Measurements from ENCODE around the gene ANKRD13A.

The ANKRD13A gene

GRCh38 chr12:109998904-109999648 is at the start of gene ANKRD13A:
ANKRD13A (plus strand) TSS chr12:109999430; CDS start chr12:109999689, 259 bp downstream.
- peak; percentile 55 to 83 for DNase-seq (ENCODE audit: low read depth in 2 of 2)

- DNase-seq (ENCODE audit: low read depth in 2 of 2), result no peak
Observed at GRCh38 chr12:109950625-109951024, 48.6 kb upstream of the ANKRD13A start.

DNA sequence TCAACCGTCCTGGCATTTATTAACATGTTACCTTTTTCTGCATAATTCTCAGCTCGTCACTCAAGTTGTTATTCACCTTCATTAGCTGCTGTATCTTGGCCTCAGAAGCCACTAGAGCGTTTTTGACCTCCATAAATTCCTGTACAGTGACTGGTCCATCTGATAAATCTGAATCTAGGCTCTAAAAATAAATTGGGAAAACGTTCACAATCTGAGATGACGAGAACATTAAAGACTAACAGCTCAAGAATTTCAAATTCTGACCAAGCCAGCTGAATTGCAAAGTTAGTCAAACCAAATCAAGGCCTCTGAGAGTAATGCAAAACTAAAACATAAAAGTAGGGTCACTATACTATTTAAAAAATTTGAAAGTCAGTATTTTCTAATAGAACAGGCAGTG is 48.1 kb upstream of the ANKRD13A start:
- no peak for DNase-seq (ENCODE audit: low read depth in 2 of 2)

DNA sequence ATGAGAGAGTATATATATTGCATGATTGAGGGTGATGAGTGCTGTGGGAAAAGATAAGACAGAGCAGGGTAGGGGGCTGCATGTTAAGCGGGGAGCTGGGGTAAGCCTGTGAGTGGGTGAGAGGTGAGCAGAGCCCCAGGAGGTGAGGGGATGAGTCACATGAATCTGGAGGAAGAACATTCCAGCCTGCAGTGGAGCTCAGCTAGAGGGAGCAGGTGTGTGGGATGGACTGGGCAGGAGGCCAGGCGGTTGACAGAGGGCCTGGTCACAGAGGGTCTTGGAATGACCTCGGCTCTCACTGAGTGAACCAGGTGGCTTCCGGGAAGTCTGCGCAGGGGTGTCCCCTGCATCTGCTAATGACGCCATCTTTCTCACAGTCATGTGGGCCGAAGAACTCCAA is 47.5 kb upstream of the ANKRD13A start:
- DNase-seq (ENCODE audit: low read depth in 2 of 2), result no peak

DNA sequence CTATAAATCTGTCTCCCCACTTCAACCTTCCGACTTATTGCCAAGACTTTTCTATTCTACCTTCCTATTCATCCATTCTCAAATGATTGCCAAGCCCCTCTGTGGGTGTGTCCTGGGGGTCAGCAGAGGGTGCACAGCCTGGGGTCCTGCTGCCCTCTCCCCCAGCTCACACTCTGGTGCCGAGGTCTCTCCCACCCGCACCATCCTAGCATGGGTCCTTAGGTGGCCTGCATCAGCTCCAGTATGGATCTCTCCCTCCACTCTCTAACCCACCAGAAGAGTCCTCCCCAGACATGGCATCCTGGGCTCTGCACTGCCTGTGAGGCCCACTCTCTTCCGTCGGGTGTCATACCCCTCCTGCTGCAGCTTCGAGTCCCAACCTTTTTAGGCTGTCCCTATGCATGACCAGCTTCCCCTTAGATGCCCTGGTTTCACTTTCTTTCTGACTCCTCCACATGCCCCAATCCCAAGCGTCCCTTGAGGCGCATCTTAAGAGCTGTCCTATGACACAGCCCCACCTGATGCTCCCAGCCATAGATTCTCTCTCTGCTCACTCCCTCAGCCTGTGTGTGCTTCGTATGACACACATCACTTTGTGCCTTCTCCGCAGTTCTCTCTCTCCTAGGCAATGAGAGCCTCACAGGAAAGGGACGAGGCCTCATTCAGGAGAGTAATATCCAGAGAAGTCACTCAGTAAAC is 46.9 kb upstream of the ANKRD13A start:
- DNase-seq (ENCODE audit: low read depth in 2 of 2), result no peak

GRCh38 chr12:109952873-109953272 is 46.4 kb upstream of the ANKRD13A start:
- DNase-seq (ENCODE audit: low read depth in 2 of 2), result no peak

GRCh38 chr12:109953656-109954055 is 45.6 kb upstream of the ANKRD13A start:
- DNase-seq (ENCODE audit: low read depth in 2 of 2), result no peak

DNA sequence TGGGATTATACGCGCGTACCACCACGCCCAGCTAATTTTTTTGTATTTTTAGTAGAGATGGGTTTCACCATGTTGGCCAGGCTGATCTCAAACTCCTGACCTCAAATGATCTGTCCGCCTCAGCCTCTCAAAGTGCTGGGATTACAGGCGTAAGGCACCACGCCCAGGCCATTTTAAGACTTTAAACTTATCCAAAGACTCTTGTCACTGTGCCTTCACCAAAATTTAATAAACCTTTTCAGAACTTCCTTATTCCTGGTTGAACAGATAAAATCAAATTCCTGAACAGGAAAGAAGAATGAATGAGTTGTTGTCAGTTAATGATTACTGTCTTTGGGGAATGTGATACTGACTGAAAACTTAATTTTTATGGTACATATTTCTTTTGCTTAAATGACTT is 40.9 kb upstream of the ANKRD13A start:
- no peak for DNase-seq (ENCODE audit: low read depth in 2 of 2)

DNA sequence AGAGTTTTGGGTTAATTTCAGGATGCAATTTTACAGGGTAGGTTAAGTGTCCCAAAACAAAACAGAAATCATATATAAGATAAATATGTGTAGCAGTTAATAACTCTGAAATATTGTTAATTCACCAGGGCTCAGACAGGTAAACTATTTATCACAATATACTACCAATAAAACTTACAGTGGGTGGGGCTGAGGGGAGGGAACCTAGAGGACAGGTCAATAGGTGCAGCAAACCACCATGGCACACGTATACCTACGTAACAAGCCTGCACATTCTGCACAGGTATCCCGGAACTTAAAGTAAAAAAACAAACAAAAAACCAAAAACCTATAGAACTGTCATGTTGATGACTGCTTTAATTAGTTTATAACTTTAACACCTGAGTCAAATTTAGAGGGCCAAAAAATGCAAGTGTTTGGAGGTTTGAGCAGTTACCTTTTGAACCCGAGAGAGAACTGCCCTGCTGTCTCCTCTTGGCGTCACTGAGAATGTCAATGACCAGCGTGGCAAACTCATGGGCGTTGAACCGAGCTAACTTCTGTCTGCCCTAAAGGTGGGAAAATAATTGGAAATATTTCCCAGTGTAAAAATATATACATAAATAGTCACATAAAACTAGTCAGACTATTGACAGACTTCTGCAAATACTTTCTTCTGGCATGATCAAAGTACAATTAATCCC is 39.7 kb upstream of the ANKRD13A start:
- no peak for DNase-seq (ENCODE audit: low read depth in 2 of 2)

DNA sequence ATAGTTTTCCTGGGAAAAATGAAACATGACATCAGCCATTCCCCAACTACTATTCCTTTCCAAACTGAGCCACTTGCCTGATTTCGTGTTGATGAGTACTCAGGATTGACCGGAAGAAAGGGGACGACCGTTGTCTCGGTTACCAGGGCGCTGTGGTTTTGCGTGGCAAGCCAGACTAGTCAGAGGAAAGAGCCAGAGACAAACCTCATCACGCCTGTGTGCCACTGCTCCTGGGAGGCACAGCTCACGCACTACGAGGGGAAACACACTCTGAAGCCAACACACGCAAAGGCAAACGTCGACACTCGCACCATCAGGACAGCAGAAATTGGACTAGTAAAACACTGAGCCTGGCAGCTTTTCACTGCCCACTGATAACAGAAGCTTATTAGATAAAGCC is 38.0 kb upstream of the ANKRD13A start:
- no peak for DNase-seq (ENCODE audit: low read depth in 2 of 2)

DNA sequence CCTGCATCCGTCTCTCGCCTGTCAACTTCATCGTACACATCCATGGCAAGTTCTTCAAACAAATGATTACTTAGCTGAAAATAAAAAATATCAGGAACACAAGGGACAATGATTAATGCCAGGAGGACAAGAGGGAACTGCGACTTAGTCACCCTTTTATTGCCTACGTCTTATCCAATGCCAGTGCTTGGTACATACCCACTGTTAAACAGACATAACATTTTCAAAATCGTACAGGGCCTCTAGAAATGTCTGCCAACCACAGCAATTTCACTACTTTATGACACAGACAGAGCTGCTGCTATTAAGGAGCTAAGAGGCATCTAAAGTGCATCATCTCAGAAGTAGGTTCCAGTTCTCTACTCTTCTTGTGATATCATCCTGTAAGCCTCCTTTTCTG is 37.6 kb upstream of the ANKRD13A start:
- DNase-seq (ENCODE audit: low read depth in 2 of 2), result no peak

DNA sequence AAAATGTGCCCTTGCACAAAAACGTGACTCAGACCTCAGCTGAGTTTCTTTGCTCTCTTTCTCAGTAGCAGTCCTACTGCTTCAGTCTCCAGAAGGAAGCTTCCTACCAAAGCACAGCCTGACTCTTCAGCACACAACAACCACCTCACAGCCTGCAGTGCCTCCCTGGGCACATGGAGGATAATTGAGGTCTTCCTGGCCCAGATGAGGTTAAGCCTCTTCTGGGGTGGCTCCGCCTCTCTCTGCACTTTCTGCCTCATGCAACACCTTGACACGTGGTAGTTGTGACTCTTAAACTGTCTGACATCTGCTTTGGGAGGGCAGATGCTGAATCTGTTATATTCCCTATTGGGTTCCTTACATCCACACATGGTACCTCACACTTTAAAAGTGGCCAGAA is 36.8 kb upstream of the ANKRD13A start:
- DNase-seq (ENCODE audit: low read depth in 2 of 2), result no peak

- no peak for DNase-seq (ENCODE audit: low read depth in 2 of 2)
Observed at GRCh38 chr12:109963330-109963729, 35.9 kb upstream of the ANKRD13A start.

DNA sequence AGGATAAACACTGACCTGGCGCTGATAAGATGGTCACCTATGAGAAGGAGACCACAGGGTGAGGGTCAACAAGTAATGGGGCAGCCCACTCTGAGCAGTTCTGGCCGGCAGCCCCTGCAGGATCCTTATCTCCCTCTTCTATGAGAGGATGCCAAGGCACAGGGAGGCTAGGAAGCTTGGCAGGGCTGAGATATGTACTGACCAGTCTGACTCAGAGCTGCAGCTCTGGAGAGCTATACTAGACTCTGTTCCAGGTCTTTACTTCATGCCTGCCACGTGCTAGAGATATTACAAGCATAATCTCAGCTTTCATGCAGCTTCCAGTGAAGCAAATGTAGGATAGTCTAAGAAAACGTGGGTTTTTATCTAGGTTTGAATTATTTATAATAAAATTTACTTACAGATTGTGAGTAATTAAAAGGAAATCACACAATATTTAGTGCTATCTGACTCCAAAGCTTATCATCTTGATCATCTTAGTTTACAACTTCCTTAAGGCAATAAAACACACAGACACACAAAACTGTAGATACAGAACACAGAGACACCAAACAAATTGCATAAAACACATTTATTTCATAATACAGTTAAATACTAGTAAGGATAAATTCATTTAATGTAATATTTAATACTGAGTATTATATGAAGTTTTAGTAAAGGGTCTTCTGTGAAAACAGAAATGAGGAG is 35.3 kb upstream of the ANKRD13A start:
- DNase-seq (ENCODE audit: low read depth in 2 of 2), result no peak

DNA sequence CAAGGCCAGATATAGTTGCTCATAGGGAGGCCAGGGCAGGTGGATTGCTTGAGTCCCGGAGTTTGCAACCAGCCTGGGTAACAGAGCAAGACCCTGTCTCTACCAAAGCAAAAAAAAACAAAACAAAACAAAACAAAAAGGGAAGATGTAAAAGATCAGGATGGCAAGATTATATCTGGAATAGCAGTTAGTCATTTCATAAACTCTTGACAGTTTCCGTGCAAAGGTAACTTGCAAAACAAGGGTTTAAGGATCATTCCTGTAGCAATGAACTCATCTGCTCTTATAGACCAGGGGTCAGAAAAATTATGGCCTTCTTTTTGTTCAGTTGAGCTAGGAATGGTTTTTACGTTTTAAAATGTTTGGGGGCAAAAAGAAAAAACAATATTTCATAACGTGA is 32.7 kb upstream of the ANKRD13A start:
- no peak for DNase-seq (ENCODE audit: low read depth in 2 of 2)

DNA sequence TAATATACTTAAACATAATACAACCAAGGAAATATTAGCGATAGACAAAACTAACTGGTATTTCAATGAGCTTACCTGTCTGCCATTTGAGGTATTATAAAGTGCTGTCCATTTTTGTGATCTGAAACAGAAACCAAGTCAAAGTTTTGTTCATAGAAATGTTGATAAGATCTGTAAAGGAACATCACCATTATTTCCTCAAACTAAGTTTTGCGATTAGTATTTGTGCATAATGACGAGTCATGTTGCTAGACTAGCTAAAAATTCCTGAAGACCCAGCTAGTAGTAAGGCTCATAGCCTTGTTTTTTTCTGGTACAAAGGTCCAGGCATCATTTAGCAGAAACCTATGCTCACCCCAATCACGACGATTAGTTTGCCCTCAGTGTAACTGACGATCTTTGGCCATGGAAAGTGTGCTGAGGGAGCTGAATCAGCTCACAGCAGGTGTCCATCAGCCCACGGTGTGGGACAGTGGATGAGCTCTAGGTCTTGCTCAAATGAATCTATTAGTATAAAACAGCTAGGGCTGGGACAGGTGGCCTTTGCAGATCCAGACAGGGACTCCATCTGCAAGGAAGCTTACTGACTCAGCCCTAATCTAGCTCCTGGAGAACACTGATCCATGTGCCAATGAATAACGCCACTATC is 31.7 kb upstream of the ANKRD13A start:
- DNase-seq (ENCODE audit: low read depth in 2 of 2), result no peak

DNA sequence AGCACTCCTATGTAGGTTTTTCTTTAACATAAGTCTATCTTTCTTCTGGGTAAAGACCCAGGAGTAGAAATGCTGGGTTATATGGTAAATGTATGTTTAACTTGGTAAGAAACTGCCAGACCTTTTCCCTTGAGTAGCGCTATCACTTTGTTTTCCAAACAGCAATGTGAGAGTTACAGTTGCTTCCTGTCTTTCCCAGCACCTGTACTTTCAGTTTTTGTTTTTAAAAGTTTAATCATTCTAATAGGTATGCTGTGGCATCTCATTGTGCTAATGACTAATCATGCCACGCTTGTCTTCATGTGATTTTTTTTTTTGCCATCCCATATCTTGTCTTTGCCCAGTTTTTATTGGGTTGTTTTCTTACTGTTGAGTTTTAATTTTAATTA is 31.2 kb upstream of the ANKRD13A start:
- no peak for DNase-seq (ENCODE audit: low read depth in 2 of 2)

DNA sequence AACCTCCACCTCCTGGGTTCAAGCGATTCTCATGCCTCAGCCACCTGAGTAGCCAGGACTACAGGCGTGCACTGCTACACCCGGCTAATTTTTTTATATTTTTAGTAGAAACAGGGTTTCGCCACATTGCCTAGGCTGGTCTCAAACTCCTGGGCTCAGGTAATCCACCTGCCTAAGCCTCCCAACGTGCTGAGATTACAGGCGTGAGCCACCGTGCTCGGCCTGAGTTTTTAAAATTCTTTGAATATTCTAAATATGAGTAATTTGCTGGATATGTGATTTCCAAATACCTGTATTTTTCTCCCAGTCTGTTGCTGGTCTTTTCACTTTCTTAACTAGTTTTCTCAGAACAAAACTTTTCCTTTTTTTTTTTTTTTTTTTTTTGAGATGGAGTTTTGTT is 30.4 kb upstream of the ANKRD13A start:
- DNase-seq (ENCODE audit: low read depth in 2 of 2), result no peak

DNA sequence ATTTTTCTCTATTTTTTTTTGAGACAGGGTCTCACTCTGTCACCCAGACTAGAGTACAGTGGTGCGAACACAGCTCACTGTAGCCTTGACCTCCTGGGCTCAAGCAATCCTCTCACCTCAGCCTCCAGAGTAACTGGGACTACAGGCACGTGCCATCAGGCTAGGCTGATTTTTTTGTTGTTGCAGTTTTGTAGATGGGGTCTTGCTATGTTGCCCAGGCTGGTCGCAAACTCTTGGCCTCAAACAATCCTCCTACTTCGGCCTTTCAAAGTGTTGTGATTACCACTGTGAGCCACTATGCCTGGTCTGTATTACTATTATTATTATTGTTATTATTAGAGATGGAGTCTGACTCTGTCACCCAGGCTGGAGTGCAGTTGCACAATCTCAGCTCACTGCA is 26.4 kb upstream of the ANKRD13A start:
- DNase-seq (ENCODE audit: low read depth in 2 of 2), result no peak

GRCh38 chr12:109981311-109981710 is 17.9 kb upstream of the ANKRD13A start:
- DNase-seq (ENCODE audit: low read depth in 2 of 2), result no peak

DNA sequence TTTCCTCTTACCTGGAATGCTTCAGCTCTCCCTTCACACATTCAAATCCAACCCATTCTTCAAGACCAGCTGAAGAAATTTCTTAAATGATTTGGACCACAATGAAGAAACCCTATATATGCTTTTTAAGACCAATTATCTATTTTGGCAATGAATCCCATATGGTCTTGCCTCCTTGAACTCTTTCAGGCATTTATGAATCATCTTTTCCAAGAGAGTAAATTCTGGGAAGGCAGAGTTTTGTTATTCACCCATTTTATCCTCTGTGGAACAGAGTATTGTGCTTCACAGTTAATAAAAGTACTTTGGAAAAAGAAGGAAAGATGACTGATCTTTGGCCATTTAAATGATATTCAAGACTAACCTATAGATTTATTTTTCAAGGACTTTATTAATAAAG is 17.0 kb upstream of the ANKRD13A start:
- DNase-seq (ENCODE audit: low read depth in 2 of 2), result no peak
